GM23338 (cell line): Measurements from ENCODE around the gene ANKRD1.

ENCODE experiments used
- CREB1 ChIP-seq: fragments of 250-450 bp; sonication (Bioruptor Pico); IDR thresholded peaks from 2 replicates; pipeline ENCODE4 v1.5.0; 2020; ENCODE audit warnings: low read depth, mild to moderate bottlenecking, moderate library complexity
- CTCF ChIP-seq, 2 experiments: fragments of 200-600 bp in 1 of 2; sonication (generic) in 1 of 2; conservative IDR thresholded peaks; 2 replicates each; pipeline versions ENCODE4 v1.5.1 to v1.6.1; 2016 to 2017; ENCODE audit warnings: antibody characterized with exemption in 2 of 2, low read depth in 2 of 2, mild to moderate bottlenecking in 2 of 2, moderate library complexity in 1 of 2
- EZH2 ChIP-seq: fragments of 200-600 bp; sonication (generic); IDR thresholded peaks from one replicate; pipeline ENCODE4 v1.8.0; 2017; ENCODE audit warnings: antibody characterized with exemption, mild to moderate bottlenecking, low read depth; ENCODE audit not compliant: unreplicated experiment
- EZH2phosphoT487 ChIP-seq: fragments of 200-600 bp; sonication (generic); IDR thresholded peaks from one replicate; pipeline ENCODE4 v1.8.1; 2018; ENCODE audit warnings: antibody characterized with exemption; ENCODE audit not compliant: unreplicated experiment
- POLR2AphosphoS5 ChIP-seq: IDR thresholded peaks from 2 replicates; pipeline ENCODE4 v1.6.1; 2016; ENCODE audit warnings: antibody characterized with exemption, low read depth
- REST ChIP-seq: IDR thresholded peaks from one replicate; pipeline ENCODE4 v1.6.1; 2018; ENCODE audit warnings: antibody characterized with exemption; ENCODE audit not compliant: unreplicated experiment
- STAT1 ChIP-seq: IDR thresholded peaks from one replicate; pipeline ENCODE4 v1.6.1; 2016; ENCODE audit warnings: antibody characterized with exemption; ENCODE audit not compliant: unreplicated experiment
- ZNF114 ChIP-seq: fragments of 250-450 bp; sonication (Bioruptor Pico); IDR thresholded peaks from 2 replicates; pipeline ENCODE4 v1.5.0; 2020; ENCODE audit warnings: mild to moderate bottlenecking, moderate library complexity
- ZNF331 ChIP-seq: fragments of 250-450 bp; sonication (Bioruptor Pico); IDR thresholded peaks from 2 replicates; pipeline ENCODE4 v1.5.0; 2020; ENCODE audit warnings: low read depth, mild to moderate bottlenecking, moderate library complexity
- ZNF462 ChIP-seq: fragments of 250-450 bp; sonication (Bioruptor Pico); IDR thresholded peaks from 2 replicates; pipeline ENCODE4 v1.5.0; 2020; ENCODE audit warnings: mild to moderate bottlenecking, moderate library complexity

- TF ChIP-seq CTCF (conservative IDR thresholded peaks at IDR 0.05; ENCODE audit: low read depth in 2 of 2) (no peak), CREB1 (CRISPR knock-in tag) (no peak), EZH2 (no peak), POLR2AphosphoS5 (no peak), ZNF114 (CRISPR knock-in tag) (no peak), REST (no peak), ZNF331 (CRISPR knock-in tag) (no peak), EZH2phosphoT487 (no peak), STAT1 (no peak), ZNF462 (CRISPR knock-in tag) (no peak)
These were observed 4.3 kb downstream of the ANKRD1 start for GRCh38 chr10:90916392-90917237.
